SK-N-MC (cell line): ENCODE data around the gene NANOS3.
A peak's percentile ranks its signal among the peaks of the same experiment; 100 is the strongest.

Experiments used
- DNase-seq: peaks from one replicate; pipeline ENCODE4 v3.0.0-alpha.2; 2011; ENCODE audit warnings: low read depth, low spot score
- H3K27ac ChIP-seq: fragments of 200-600 bp; sonication (generic); 2 replicates; pipeline ENCODE4 v1.5.1; 2016; ENCODE audit warnings: mixed run types
- H3K36me3 ChIP-seq: fragments of 200-600 bp; sonication (generic); 2 replicates; pipeline ENCODE4 v1.6.1; 2017; ENCODE audit warnings: antibody characterized with exemption, low read length, mixed read lengths; ENCODE audit not compliant: insufficient read depth
- H3K4me3 ChIP-seq: fragments of 200-600 bp; sonication (generic); 2 replicates; pipeline ENCODE4 v1.5.1; 2016
- H3K9ac ChIP-seq: fragments of 200-600 bp; sonication (generic); 2 replicates; pipeline ENCODE4 v1.8.0; 2017; ENCODE audit warnings: mixed run types, mixed read lengths; ENCODE audit not compliant: insufficient read length
- H3K9me3 ChIP-seq: fragments of 200-600 bp; sonication (generic); 2 replicates; pipeline ENCODE4 v1.6.1; 2017; ENCODE audit warnings: low read depth, mild to moderate bottlenecking, antibody characterized with exemption, low read length, moderate library complexity, mixed read lengths
- EZH2 ChIP-seq: fragments of 200-600 bp; sonication (generic); IDR thresholded peaks from one replicate; pipeline ENCODE4 v1.6.1; 2017; ENCODE audit warnings: antibody characterized with exemption
- FOXP2 ChIP-seq: optimal IDR thresholded peaks from 2 replicates; pipeline ENCODE3; 2011; ENCODE audit warnings: mild to moderate bottlenecking, moderate library complexity; ENCODE audit not compliant: insufficient read depth; ENCODE audit errors: extremely low read length, control extremely low read depth
- POLR2AphosphoS5 ChIP-seq: IDR thresholded peaks from 2 replicates; pipeline ENCODE4 v1.6.1; 2012; ENCODE audit warnings: mild to moderate bottlenecking, low read depth, low read length, borderline replicate concordance

Gene NANOS3

DNA sequence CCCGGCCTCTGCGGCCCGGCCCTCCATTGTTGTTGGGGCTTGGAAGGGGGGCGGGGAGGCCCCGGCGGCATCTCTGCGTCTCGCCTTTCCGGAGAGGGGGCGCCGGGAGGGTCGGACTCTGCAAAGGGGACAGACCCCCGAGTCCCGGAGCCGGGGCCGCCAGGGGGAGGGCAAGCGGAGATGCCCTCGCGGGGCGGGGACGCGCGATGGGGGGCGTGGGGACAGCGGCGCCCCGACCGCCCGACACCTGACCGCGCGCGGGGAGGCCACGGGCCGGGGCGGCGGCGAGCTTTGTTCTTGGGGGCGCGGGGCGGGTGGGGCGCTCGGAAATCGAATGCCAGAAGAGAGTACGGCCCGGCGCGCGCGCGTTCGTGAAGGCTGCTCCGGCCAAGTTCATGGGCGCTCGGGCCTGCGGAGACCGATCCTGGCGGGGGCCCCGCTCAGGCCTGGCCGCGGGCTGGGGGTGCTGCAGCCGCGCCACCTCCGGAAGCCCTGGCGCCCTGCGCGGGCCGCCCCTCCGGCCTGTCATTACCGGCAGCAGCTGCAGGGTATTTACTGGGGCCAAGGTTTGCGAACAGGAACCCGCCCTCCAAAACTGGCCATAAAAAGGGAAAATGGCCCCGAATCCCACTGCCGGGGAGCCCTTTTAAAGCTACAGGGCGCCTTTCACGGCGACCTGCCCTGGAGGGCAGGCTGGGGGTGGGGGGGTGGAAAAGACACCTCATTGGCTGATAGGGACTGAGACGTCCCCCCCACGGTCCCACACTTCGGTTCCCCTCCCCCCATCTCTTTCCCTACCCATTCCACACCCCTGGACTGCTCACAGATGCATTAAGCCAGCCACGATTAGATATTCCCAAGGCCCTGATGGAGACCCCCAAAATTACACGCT, 11.1 kb upstream of the NANOS3 start:
- peak overlapping the region; percentile 75 for H3K9ac ChIP-seq
- no peaks in the 10 kb centered on the region for H3K9me3 ChIP-seq
- peak overlapping the region; percentile 79 for H3K4me3 ChIP-seq
- peak overlapping the region; percentile 51 for H3K27ac ChIP-seq
- TF ChIP-seq FOXP2 = no peak
- no peak for TF ChIP-seq EZH2
- TF ChIP-seq POLR2AphosphoS5 = peak; percentile 65
- DNase-seq = no peak
- no peaks in the 10 kb centered on the region for H3K36me3 ChIP-seq

DNA sequence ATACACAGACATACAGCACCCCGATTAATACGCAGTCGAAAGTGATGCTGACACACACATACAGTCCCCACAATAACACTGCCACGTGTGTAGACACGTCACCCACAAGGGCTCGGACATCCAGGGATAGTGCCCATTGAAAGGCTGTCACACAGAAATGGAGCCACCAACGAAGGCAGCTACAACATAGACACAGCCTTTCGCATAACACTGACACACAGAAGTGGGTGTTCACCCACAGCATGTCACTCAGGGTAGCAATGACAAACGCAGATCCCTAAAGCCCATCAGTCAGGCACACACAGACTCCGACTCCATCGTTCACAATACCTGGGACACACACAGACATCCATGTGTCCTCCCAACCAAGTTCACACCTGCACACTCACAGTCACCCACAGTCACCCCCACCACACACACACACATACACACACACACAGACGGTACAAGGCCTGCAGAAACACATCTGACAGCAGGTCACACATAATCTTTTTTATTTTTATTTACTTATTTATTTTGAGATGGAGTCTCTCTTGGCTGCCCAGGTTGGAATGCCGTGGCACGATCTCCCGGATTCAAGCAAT, 10.4 kb upstream of the NANOS3 start:
- Histone ChIP-seq H3K36me3 (no peaks in the 10 kb centered on the region), H3K9me3 (no peaks in the 10 kb centered on the region), H3K9ac (no peak overlapping the region), H3K27ac (0 out of 2 replicates have a peak overlapping the region, but pooled peaks have one; percentile 26), H3K4me3 (peak overlapping the region; percentile 79)
- no peak for DNase-seq
- no peak for TF ChIP-seq POLR2AphosphoS5
- TF ChIP-seq EZH2 = no peak
- TF ChIP-seq FOXP2 = no peak

DNA sequence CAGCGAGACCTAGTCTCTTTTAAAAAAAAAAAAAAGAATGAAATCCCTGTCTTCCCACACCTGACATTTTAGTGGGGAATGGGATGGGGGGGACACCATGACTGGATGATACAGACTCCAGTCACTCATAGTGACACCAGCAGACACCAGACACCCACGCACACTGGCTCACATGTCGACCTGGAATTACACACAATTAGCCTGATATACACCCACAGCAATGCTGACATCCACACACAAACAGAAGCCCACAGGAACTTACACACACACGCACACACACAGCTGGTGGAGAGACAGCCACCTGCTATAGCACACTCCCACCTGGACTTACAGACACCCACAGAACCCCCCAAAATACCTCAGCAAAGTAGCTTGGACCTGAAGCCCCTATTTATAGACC, 8.3 kb upstream of the NANOS3 start:
- no peak for DNase-seq
- TF ChIP-seq EZH2 (no peak), POLR2AphosphoS5 (no peak)

DNA sequence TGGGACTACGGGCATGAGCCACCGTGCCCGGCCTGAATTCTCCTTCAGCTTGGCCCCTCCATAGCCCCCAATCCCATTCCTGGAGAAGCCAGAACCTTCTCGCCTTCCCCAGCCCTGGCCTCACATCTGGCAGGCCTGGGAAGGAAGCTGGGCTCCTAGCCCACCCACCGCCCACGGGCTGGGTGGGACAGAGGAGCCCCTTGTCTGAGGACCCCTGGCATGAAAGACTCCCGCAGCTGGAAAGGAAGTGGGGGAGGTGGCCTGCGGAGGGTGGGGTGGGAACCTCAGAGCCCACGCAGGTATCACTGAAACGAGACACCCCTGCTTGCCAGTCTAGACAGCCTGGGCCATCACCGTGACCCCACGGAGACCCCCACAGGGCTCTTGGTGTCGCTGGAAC, 7.7 kb upstream of the NANOS3 start:
- Histone ChIP-seq H3K4me3 (no peak overlapping the region), H3K9me3 (no peaks in the 10 kb centered on the region), H3K27ac (0 out of 2 replicates have a peak overlapping the region, but pooled peaks have one; percentile 19), H3K9ac (no peak overlapping the region), H3K36me3 (no peaks in the 10 kb centered on the region)
- TF ChIP-seq FOXP2 = no peak
- no peak for TF ChIP-seq EZH2
- no peak for TF ChIP-seq POLR2AphosphoS5
- DNase-seq = no peak

More for the DNA sequence above, 8.3 kb upstream of the NANOS3 start:
- no peaks in the 10 kb centered on the region for H3K9me3 ChIP-seq
- H3K36me3 ChIP-seq = no peaks in the 10 kb centered on the region
- H3K4me3 ChIP-seq = no peak overlapping the region
- 0 out of 2 replicates have a peak overlapping the region, but pooled peaks have one; percentile 19 for H3K27ac ChIP-seq
- H3K9ac ChIP-seq = no peak overlapping the region

DNA sequence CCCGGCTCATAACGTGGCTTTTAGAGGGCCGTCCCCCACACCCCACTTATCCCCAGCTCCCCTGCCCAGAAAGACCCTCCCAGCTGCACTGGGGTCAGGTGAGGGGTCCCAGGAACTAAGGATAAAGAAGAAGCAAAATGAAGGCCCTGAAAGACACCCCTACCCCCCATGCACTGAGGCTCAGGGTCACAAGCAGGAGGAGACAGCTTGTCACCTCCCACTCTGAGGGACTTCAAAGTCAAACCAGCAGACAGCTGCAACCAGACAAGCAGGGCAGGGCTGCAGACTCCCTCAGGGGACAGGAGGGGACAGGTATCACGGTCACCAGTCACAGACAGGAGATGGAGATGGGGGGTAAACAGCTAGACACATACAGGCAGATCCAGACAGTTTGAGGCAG, 6.1 kb upstream of the NANOS3 start:
- no peak for DNase-seq
- H3K9me3 ChIP-seq = no peaks in the 10 kb centered on the region
- no peak overlapping the region for H3K27ac ChIP-seq
- no peak overlapping the region for H3K4me3 ChIP-seq
- H3K9ac ChIP-seq = no peak overlapping the region
- H3K36me3 ChIP-seq = no peaks in the 10 kb centered on the region
- TF ChIP-seq POLR2AphosphoS5 (no peak), EZH2 (no peak), FOXP2 (no peak)

DNA sequence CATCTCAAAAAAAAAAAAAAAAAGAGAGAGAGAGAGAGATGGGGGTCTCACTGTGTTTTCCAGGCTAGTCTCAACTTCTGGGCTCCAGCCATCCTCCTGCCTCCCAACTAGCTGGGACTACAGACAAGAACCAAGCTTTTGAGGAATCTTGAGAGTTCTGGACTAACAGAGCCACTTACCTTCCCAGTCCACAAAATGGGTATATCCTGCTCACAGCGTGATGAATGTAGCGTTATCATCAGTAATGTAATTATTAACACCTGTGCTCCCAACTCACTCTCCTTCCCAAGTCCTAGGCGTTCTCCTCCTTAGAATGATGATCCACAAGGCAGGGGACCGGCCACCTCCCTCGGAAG, 4.6 kb upstream of the NANOS3 start:
- no peaks in the 10 kb centered on the region for H3K36me3 ChIP-seq
- no peaks in the 10 kb centered on the region for H3K9me3 ChIP-seq
- H3K27ac ChIP-seq = no peak overlapping the region
- no peak overlapping the region for H3K9ac ChIP-seq
- TF ChIP-seq POLR2AphosphoS5 (no peak), EZH2 (no peak), FOXP2 (no peak)
- H3K4me3 ChIP-seq = no peak overlapping the region
- DNase-seq = no peak

DNA sequence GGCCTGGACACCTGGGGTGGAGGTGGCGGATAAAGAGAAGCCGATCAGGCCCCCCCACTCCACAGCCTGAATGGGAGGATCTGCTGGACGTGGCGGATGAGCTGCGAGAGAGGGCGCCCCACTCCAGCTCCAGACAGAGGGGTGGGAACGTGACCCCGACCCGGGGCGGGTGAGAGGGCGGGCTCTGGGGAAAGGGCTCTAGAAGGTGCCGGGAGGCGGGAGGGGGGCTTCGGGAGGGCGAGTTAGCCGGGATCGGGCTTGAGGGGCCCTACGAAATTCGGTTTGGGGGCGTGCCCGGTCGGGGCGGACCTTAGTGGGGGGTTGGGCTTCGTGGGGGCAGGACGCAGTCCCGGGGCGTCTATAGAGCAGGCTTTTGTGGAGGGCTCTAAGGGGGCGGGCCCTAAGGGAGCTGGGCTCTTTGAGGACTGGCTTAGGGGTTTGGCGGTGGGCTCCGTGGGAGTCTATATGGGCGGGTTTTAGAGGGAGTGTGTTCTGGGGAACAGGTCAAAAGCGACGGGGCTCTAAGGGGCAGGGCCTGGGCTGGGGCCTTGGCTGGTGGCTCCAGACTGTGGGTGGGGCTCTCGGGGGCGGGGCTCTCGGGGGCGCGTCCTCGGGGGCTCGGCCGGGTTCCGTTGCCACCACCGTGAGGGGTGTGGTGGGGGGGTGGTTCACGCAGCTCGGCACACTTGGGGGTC, 4.1 kb upstream of the NANOS3 start:
- no peak for DNase-seq
- no peak overlapping the region for H3K27ac ChIP-seq
- no peak overlapping the region for H3K4me3 ChIP-seq
- TF ChIP-seq EZH2 (no peak), POLR2AphosphoS5 (no peak), FOXP2 (no peak)
- no peak overlapping the region for H3K9ac ChIP-seq
- no peaks in the 10 kb centered on the region for H3K9me3 ChIP-seq
- no peaks in the 10 kb centered on the region for H3K36me3 ChIP-seq

DNA sequence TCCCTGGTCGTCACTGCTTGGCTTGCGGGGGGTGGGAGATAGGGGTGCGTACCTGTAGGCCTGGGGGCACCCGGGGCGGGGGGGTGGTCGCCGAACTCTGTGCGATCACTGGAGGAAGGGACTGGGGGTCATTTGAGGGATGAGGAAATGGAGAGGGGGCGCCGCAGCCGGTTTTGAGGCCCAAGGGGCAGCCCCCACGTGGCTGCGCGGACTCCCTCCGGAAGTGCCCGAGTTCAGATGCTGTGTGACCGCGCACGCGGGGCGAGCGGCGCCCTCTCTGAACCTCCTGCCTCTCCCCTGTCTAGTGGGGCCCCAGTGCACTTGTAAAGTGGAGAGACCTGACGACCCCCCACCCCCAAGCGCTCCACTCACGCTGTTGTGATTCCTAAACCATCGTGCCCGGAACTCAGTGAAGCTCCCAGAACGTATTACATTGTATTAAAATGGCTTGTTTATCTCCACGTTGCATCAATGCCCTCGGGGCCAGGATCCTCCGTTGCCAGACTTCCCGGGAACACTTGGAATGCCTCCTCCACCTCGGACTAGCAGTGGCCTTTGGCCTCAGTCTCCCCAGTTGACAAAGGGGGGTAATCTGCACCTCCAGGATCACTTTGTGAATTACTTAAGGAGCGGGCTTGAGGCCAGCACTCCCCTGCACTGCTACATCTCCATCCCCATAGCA, 3.0 kb upstream of the NANOS3 start:
- H3K36me3 ChIP-seq = no peaks in the 10 kb centered on the region
- no peak overlapping the region for H3K4me3 ChIP-seq
- TF ChIP-seq FOXP2 (no peak), EZH2 (no peak), POLR2AphosphoS5 (no peak)
- H3K27ac ChIP-seq = 0 out of 2 replicates have a peak overlapping the region, but pooled peaks have one; percentile 45
- no peaks in the 10 kb centered on the region for H3K9me3 ChIP-seq
- no peak for DNase-seq
- no peak overlapping the region for H3K9ac ChIP-seq
